Thyroid gland (tissue), 4 donors: ENCODE results near the gene SIX5. TPM values are rescaled to one million over a fixed set of nuclear protein-coding genes. Genes with fewer than 3 reads are reported as not detected.
A peak's percentile ranks its signal among the peaks of the same experiment; 100 is the strongest.
"Not testable (repeated sequence)": the region's sequence is repeated elsewhere in the genome, so short reads cannot be mapped to it uniquely, and the experiment has no call there.

ENCODE experiments used
- DNase-seq, 2 donors: peaks; one replicate each; pipeline ENCODE4 v3.0.0-alpha.2; 2019
- H3K27ac ChIP-seq, 3 donors: fragments of 200-600 bp; sonication (generic); 1 replicate in 2 of 3; 2 replicates in 1 of 3; pipeline ENCODE4 v1.5.1; 2016 to 2019; ENCODE audit warnings: mild to moderate bottlenecking in 1 of 3, moderate library complexity in 1 of 3
- H3K27me3 ChIP-seq: fragments of 200-600 bp; sonication (generic); one replicate; pipeline ENCODE4 v1.5.1; 2019
- H3K36me3 ChIP-seq, 2 donors: fragments of 200-600 bp; sonication (generic); one replicate each; pipeline ENCODE4 v1.5.1; 2016 to 2019
- H3K4me1 ChIP-seq, 2 donors: fragments of 200-600 bp; sonication (generic); one replicate each; pipeline ENCODE4 v1.5.1; 2017 to 2019
- H3K4me3 ChIP-seq, 3 donors: fragments of 200-600 bp; sonication (generic); replicated peaks in 1 of 3; 1 replicate in 2 of 3; 2 replicates in 1 of 3; pipeline ENCODE4 v1.5.1; 2016; ENCODE audit warnings: mild to moderate bottlenecking in 1 of 3
- H3K9me3 ChIP-seq: fragments of 200-600 bp; sonication (generic); one replicate; pipeline ENCODE4 v1.5.1; 2017
- CTCF ChIP-seq, 6 experiments: fragments of 200-600 bp in 3 of 6; fragments of 450-650 bp in 3 of 6; sonication (generic) in 3 of 6; IDR thresholded peaks; one replicate each; pipeline ENCODE4 v1.5.1; 2016 to 2019; ENCODE audit warnings: antibody characterized with exemption in 6 of 6, mild to moderate bottlenecking in 2 of 6, inconsistent platforms in 1 of 6, moderate library complexity in 1 of 6
- POLR2A ChIP-seq, 2 donors: fragments of 450-650 bp; IDR thresholded peaks; one replicate each; pipeline ENCODE4 v1.6.1; 2017; ENCODE audit warnings: antibody characterized with exemption in 2 of 2, mild to moderate bottlenecking in 2 of 2, moderate library complexity in 1 of 2
- WGBS, 2 donors: methylation state at CpG; one replicate each; pipeline ENCODE4 v1.1.5; 2017; 5-methylcytosine and 5-hydroxymethylcytosine counted together
- intact Hi-C: fragments of 100-400 bp; cut with DNase I; formaldehyde crosslinking; loops from one replicate; pipeline ENCODE4 v1.15.1; 2023
- total RNA-seq, 4 donors: library from RNA; depleted of rRNA; stranded (reverse); fragments of >200 nt; gene quantifications; one replicate each; pipeline ENCODE4 v1.2.3, GENCODE V29; 2016

SIX5 gene
- total RNA-seq, 4 donors from 2014 or later, result 18.3 to 33.0 (median 23.3) TPM

GRCh38 chr19:45801603-45802175, 32.6 kb upstream of the SIX5 start:
- TF ChIP-seq POLR2A (IDR thresholded peaks at IDR 0.05) (no peak), CTCF (IDR thresholded peaks at IDR 0.05) (no peak)
- Histone ChIP-seq H3K4me1 (peaks cover 54 to 55% of the 10 kb centered on the region in 2 donors), H3K9me3 (no peaks in the 10 kb centered on the region), H3K4me3 (no peak overlapping the region), H3K27me3 (no peaks in the 10 kb centered on the region), H3K36me3 (no peaks in the 10 kb centered on the region), H3K27ac (peak overlapping the region in 2 of 3 donors; percentile 75 to 85)
- intact Hi-C loops, result no loop called here
- 81 to 89% methylated on average over 6 to 7 of the region's 7 CpGs for WGBS, 2 donors
- no peak for DNase-seq

- intact Hi-C loops, result no loop called here
- Histone ChIP-seq H3K4me3 (no peak overlapping the region), H3K4me1 (peaks cover 43 to 47% of the 10 kb centered on the region in 2 donors), H3K9me3 (no peaks in the 10 kb centered on the region), H3K27me3 (no peaks in the 10 kb centered on the region), H3K36me3 (no peaks in the 10 kb centered on the region), H3K27ac (peak overlapping the region; percentile 75 to 85 (median 77))
- WGBS, 2 donors, result 36 to 45% methylated on average over 5 to 8 of the region's 8 CpGs
- TF ChIP-seq CTCF (IDR thresholded peaks at IDR 0.05) (no peak), POLR2A (IDR thresholded peaks at IDR 0.05) (no peak)
- DNase-seq, result peak; percentile 69 to 79
Observed at GRCh38 chr19:45800070-45800553, 31.1 kb upstream of the SIX5 start.

- H3K27me3 ChIP-seq, H3K9me3 ChIP-seq, H3K4me3 ChIP-seq, intact Hi-C loops, H3K36me3 ChIP-seq: not testable (repeated sequence)
- peaks cover 43 to 45% of the 10 kb centered on the region in 2 donors for H3K4me1 ChIP-seq
- peak; percentile 80 to 81 for DNase-seq
- peak overlapping the region; percentile 75 to 85 (median 77) for H3K27ac ChIP-seq
- 30 to 32% methylated on average over 2 to 5 of the region's 5 CpGs for WGBS, 2 donors
Observed at GRCh38 chr19:45799541-45799940, 30.5 kb upstream of the SIX5 start.

GRCh38 chr19:45798995-45799517, 30.0 kb upstream of the SIX5 start:
- H3K27me3 ChIP-seq, result no peaks in the 10 kb centered on the region
- intact Hi-C loops, result no loop called here
- WGBS, 2 donors, result 3% methylated on average over 10 of the region's 10 CpGs
- DNase-seq, result peak; percentile 86 to 87
- H3K4me3 ChIP-seq, result no peak overlapping the region
- H3K9me3 ChIP-seq, result no peaks in the 10 kb centered on the region
- H3K27ac ChIP-seq, result peak overlapping the region; percentile 75 to 85 (median 77)
- peaks cover 40 to 45% of the 10 kb centered on the region in 2 donors for H3K4me1 ChIP-seq
- H3K36me3 ChIP-seq, result no peaks in the 10 kb centered on the region
- TF ChIP-seq CTCF (IDR thresholded peaks at IDR 0.05) (peak; percentile 74 to 92 (median 86)), POLR2A (IDR thresholded peaks at IDR 0.05) (no peak)

GRCh38 chr19:45794627-45795026, 25.6 kb upstream of the SIX5 start:
- 88 to 93% methylated on average over 2 of the region's 2 CpGs for WGBS, 2 donors
- peaks cover 22 to 33% of the 10 kb centered on the region in 2 donors for H3K4me1 ChIP-seq
- H3K9me3 ChIP-seq, result no peaks in the 10 kb centered on the region
- DNase-seq, result no peak
- intact Hi-C loops, result no loop called here
- no peak overlapping the region for H3K27ac ChIP-seq
- H3K36me3 ChIP-seq, result peaks cover 0 to 4% of the 10 kb centered on the region in 2 donors
- no peaks in the 10 kb centered on the region for H3K27me3 ChIP-seq
- TF ChIP-seq CTCF (IDR thresholded peaks at IDR 0.05) (no peak), POLR2A (IDR thresholded peaks at IDR 0.05) (no peak)
- H3K4me3 ChIP-seq, result no peak overlapping the region
